GM18907 (cell line): ENCODE results near the gene LRRC59.
"Not testable (repeated sequence)": the region's sequence is repeated elsewhere in the genome, so short reads cannot be mapped to it uniquely, and the experiment has no call there.

ENCODE experiments used
- ATAC-seq: cut with Tn5 transposase; IDR thresholded peaks from one replicate; pipeline ENCODE4 v1.9.1; 2021; ENCODE audit warnings: mild to moderate bottlenecking, moderate library complexity; ENCODE audit not compliant: unreplicated experiment

The LRRC59 gene

DNA sequence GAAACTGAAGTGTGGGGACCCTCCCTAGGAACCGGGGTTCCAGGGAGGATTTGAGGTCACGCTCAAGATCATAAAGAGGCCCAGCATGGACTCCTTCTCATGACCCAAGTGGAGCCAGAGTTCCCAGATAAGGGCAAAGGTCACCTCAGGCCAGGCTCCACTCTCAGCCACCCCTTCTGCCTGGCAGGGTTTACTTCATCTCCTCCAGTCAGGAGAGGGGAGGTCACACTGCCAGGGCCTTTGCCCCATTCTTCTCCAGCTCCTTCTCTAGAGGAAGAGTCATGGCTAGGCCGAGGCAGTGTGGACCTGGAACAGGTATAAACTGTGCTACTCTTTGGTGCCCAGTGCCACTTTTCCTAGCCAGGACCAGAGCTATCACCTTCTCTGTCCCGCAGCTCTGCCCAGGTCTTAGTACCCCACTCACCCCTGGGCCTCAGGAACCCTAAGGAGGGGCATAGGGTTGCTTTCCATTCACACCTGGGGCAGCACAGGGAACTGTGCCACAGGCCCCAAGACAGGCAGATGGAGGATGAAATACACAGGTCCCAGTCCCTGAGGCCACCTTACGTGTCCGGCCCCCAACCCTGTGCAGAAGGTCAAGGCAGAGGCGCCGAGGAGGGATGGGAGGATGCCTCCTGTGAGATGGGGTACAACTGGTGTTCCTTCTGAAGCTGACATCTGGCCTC lies 27.8 kb upstream of the LRRC59 start:
- no peak for ATAC-seq

DNA sequence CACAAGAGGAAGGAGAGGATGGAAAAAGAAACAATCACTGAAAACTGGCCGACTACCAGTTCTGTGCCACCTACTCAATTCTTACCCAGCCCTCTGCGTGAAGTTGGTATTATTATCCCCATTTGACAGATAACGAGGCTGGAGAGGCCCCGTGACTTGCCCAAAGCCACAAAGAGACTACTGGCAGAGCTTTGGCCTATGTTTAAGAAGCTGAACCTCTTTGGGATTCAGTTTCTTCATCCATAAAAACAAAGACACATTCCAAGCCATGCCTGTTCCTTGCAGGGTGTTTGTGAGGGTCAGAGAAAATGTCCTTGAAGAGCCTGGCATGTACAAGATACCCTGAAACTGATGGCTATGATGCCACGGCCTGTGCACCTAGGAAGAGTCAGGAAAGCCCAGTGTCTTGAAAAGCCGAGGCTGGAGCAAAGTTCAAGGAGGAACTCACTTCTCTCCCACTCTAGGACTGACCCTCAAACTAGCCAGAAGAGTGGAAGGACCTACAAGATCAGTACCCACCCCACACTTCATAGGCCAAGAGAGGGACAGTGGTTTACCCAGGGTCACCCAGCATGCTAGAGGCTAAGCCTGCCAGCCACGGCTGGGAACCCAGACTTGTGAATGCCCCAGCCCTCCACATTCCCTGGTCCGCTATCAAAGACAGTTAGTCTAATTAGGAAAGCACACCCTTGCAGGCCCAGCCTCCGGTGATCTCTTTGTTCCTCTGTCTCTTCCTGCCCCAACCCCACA lies 27.1 kb upstream of the LRRC59 start:
- ATAC-seq: no peak

DNA sequence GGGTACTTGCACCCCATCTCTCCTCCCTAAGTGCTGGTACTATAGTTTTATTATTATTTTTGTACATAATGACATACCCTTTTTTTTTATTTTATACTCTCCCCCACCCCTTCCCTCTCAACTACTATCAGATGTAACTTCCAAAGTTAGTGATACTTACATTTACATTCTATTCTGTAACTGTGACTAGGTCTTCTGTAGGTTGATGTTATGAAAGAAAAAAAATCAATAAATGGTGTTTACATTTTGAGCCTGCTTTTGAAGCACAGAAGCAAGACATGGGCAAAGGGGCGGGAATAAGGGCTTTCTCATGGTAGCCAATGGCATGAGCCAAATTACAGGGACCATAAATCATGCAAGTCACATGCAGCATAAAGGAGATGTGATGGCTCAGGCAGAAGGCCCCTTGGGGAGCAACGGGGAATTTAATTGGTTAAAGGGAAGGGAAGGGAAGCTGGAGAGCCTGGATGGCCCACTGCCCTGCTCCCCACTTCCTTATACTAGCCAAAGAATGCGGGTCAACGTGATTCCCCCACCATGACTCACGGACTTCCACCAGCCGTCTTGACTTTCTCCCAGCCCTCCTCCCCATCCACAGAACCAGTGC lies 26.3 kb upstream of the LRRC59 start:
- no peak for ATAC-seq

- ATAC-seq: no peak
Measured at GRCh38 chr17:50422738-50423137, 25.4 kb upstream of the LRRC59 start.

GRCh38 chr17:50421308-50422051 lies 24.2 kb upstream of the LRRC59 start:
- ATAC-seq: no peak

DNA sequence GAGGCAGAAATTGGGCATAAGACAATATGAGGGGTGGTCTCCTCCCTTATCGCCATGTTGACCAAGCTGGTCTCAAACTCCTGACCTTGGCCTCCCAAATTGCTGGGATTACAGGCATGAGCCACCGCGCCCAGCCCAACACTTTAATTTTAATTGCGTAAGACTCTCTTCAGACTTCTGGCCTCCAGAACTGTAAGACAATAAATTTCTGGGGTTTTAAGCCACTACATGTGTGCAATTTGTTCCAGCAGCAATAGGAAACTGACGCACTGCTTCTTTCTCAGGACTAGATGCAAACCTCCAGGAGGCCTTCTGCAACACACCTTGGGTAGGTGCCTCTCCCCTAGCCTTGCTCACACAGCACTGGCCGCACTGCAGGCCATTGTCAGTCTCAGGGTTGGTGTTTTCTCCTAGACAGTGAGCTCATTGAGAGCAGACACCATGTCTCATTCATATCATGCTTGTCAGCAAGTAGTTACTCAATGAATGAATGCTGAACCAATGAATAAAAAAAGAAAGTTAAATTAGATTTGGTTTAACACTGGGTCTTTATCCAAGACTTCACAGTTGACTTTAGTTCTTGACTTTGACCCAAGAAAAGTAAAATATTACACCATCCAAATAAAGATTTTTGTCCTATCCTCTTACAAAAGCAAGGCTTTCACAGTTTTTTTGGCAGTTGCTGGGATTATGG lies 23.2 kb upstream of the LRRC59 start:
- no peak for ATAC-seq

GRCh38 chr17:50419577-50419976 lies 22.3 kb upstream of the LRRC59 start:
- ATAC-seq: not testable (repeated sequence)

DNA sequence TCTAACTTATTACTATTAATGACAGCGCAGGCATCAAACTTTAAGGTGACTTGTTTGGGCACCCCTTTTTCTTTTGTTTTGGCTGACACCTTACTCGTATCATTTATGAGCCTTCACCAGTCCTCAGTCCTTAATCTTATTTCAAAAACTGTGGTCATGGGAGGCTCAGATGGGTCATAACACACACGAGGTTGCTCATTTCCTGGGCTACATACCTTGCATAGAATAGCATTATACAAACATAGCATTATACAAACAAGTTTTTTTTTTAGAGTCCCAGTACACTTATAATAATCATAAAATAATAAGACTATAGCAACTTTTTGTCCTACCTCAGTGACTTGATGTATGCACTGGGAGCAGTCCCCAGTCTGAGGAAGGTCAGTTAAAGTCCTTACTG lies 17.5 kb upstream of the LRRC59 start:
- ATAC-seq: no peak

GRCh38 chr17:50412188-50412732 lies 14.9 kb upstream of the LRRC59 start:
- ATAC-seq: no peak

GRCh38 chr17:50407921-50408320 lies 10.6 kb upstream of the LRRC59 start:
- ATAC-seq: no peak

GRCh38 chr17:50406578-50406977 lies 9.3 kb upstream of the LRRC59 start:
- ATAC-seq: no peak

DNA sequence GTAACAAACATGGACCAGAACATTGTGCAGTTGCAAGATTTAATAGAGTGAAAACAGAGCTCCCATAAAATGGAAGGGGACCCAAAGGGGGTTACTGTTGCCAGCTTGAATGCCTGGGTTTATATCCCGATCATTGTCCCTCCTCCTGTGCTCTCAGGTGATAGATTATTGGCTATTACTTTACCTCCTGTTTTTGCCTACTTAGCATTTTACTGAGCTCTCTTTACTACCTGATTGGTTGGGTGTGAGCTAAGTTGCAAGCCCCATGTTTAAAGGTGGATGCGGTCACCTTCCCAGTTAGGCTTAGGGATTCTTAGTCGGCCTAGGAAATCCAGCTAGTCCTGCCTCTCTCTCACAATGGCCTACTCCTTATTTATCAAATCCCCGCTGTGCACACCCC lies 8.0 kb upstream of the LRRC59 start:
- ATAC-seq: not testable (repeated sequence)

GRCh38 chr17:50399591-50399990 lies 2.3 kb upstream of the LRRC59 start:
- ATAC-seq: not testable (repeated sequence)

DNA sequence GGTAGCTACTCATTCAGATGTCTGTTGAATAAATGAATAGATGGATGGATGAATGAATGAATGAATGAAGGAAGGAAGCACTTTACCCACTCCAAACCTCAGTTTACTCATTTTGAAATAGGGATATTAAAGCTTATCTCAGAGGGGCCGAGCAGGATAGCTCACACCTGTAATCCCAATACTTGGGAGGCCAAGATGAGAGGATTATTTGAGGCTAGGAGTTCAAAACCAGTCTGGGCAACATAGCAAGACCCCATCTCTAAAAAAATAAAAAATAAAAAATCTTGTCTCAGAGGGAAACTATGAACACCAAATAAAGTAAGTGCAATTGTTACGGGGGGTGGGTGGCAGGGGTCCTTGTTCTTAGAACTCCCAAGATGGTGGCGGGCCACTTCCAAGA lies 1.3 kb upstream of the LRRC59 start:
- ATAC-seq: not testable (repeated sequence)

DNA sequence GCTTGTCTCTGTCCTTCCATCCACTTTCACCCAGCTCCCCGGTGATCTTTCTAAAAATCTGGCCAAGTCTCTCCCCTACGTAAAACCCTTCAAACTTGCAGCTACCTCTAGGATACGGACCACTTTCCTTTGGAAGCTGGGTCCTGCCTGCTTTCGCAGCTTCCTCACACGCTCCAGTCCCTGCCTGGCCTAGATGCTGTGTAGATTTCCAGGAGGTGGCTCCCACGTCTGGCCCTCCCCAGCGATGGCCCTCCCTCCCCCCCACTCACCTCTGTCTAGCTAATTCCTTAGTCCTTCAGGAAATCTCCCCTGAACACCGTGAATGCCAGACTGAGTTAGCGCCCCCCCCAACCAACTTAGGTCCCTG lies 579 bp upstream of the LRRC59 start:
- no peak for ATAC-seq

DNA sequence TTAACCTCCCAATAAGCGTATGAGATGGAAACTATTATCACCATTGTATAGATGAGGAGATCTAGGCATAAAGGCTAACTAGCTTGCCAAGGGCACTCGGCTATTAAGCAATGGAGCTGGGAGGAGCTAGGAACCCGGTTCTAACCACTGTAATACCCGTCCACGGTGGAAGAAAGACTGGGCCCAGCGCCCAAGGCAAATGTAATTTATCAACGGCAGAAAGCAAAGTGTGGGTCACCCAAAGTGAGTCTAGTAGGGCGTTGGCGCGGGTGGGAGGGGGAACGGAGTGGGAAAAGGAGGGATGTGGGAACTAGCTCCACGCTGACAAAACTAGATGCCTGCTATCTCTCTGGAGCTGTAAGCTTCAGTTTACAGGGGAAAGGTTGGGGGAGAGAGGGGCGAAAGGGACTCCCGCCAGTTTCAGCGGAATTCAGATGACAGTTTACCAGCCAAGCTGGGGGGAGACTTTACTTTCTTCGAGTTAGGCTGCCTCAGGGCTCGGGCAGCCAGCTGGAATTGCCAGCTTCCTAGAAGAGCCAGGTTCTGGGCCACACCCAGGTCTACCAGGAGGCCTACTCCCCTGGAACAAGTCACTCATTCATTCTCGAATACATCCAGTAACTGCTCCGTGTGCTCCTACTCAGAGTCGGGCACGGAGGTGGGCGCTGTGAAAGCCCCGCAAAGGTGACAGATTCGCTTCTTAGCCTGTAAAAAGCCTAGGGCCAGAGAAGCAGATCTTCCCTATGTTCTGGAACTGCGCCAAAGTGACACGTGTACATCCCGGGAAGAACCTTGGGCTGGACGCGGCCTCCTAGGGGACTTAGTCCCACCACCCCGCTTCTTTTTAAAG lies 837 bp downstream of the LRRC59 start:
- no peak for ATAC-seq

GRCh38 chr17:50394711-50395110 lies 2.6 kb downstream of the LRRC59 start:
- no peak for ATAC-seq

GRCh38 chr17:50393700-50394099 lies 3.6 kb downstream of the LRRC59 start:
- ATAC-seq: no peak

DNA sequence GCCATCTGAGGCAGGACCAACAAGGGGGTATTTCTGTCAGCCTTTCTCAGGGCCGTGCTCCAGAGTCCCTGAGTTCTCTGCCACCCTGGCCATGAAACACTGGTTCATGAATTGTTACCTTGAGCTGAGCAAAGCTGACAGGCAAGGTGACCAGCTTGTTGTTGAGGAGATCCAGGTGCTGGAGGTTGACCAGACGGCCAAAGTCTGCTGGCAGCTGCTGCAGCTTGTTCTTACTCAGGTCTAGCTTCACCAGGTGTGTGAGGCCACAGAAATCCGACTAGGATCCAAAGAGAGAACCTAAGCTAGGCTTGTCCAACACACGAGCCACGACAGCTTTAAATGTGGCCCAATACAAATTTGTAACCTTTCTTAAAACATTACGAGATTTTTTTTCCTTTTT lies 4.7 kb downstream of the LRRC59 start:
- ATAC-seq: no peak

DNA sequence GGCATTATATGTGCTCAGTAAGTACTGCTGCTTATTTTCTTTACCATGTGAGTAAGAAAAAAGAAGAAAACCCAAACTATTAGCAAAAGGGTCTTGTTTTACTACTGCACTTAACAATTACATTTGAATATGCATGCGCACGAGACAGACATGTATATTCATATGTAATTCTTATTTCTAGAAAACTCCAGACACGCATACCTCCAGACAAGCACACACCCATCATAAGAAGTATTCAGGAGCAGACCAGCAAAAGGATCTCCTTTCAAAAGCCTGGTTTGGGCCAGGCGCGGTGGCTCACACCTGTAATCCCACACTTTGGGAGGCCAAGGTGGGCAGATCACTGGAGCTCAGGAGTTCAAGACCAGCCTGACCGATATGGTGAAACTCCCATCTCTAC lies 7.8 kb downstream of the LRRC59 start:
- ATAC-seq: no peak
